Right lobe of liver (tissue), 6 donors: ENCODE measurements around the gene STAT4. TPM values are rescaled to one million over a fixed set of nuclear protein-coding genes. Genes with fewer than 3 reads are reported as not detected.

Experiments
- ATAC-seq, 4 donors: fragments of 200-7000 bp; cut with Tn5 transposase; one replicate each; pipeline ENCODE4 v1.9.1; 2020; ENCODE audit warnings: mild to moderate bottlenecking in 4 of 4, moderate library complexity in 4 of 4
- DNase-seq, 3 donors: peaks; one replicate each; pipeline ENCODE4 v3.0.0-alpha.2; 2020
- H3K27ac ChIP-seq, 3 donors: fragments of 200-600 bp; one replicate each; pipeline ENCODE4 v1.8.0; 2022
- H3K27me3 ChIP-seq, 2 donors: fragments of 200-600 bp; one replicate each; pipeline ENCODE4 v1.8.0; 2022
- H3K36me3 ChIP-seq, 4 donors: fragments of 200-600 bp; sonication (generic) in 1 of 4; one replicate each; pipeline versions ENCODE4 v1.5.1 to v1.8.0; 2017 to 2022; ENCODE audit warnings: control low read depth in 1 of 4
- H3K4me1 ChIP-seq, 4 donors: fragments of 200-600 bp; sonication (generic) in 1 of 4; one replicate each; pipeline versions ENCODE4 v1.5.1 to v1.8.0; 2017 to 2022; ENCODE audit warnings: control low read depth in 1 of 4
- H3K4me3 ChIP-seq, 3 donors: fragments of 200-600 bp; one replicate each; pipeline ENCODE4 v1.8.0; 2022
- H3K9me3 ChIP-seq, 4 donors: fragments of 200-600 bp; sonication (generic) in 1 of 4; one replicate each; pipeline versions ENCODE4 v1.5.1 to v1.8.0; 2017 to 2022; ENCODE audit warnings: control low read depth in 1 of 4
- POLR2A ChIP-seq: fragments of 450-650 bp; IDR thresholded peaks from one replicate; pipeline ENCODE4 v1.6.1; 2017; ENCODE audit warnings: antibody characterized with exemption, mild to moderate bottlenecking
- WGBS: methylation state at CpG from one replicate; pipeline ENCODE4 v1.1.6; 2018; ENCODE audit warnings: low coverage, low lambda C conversion rate; ENCODE audit not compliant: insufficient coverage; ENCODE audit errors: missing lambda C conversion rate; 5-methylcytosine and 5-hydroxymethylcytosine counted together
- intact Hi-C, 2 donors: fragments of 100-400 bp; cut with DNase I; formaldehyde crosslinking; loops; one replicate each; pipeline versions ENCODE4 v1.11.2 to v1.14.1; 2022
- total RNA-seq, 6 experiments: library from RNA; depleted of rRNA in 2 of 6; stranded (reverse); fragments of >200 nt in 2 of 6; fragmentation: NEBNext Ultra II Directional in 3 of 6; extraction: Animal tissue kit (Norgen Biotek cat#: 25700) in 3 of 6; gene quantifications; one replicate each; pipeline versions ENCODE4 v1.1.0 to v1.2.4, GENCODE V29; 2016 to 2023
- TF ChIP-seq, protein P1 (sequence below), 4 donors: fragments of 200-600 bp in 3 of 4; fragments of 450-650 bp in 1 of 4; IDR thresholded peaks; one replicate each; pipeline versions ENCODE4 v1.5.1 to v1.8.0; 2016 to 2022; ENCODE audit warnings: antibody characterized with exemption in 4 of 4, mild to moderate bottlenecking in 2 of 4
- donor health status: DM: no; HTN: yes; CAD: no.
- donor health status: DM: no; HTN: no; CAD: no.
- donor health status: DM: no; HTN: no; CAD: no.
- donor health status: DM: no; HTN: yes; CAD: no.
- donor health status: DM: no; HTN: yes; CAD: no.

Gene STAT4
- total RNA-seq, 6 experiments from 2014 or later: 0.90 to 6.1 (median 3.2) TPM

DNA sequence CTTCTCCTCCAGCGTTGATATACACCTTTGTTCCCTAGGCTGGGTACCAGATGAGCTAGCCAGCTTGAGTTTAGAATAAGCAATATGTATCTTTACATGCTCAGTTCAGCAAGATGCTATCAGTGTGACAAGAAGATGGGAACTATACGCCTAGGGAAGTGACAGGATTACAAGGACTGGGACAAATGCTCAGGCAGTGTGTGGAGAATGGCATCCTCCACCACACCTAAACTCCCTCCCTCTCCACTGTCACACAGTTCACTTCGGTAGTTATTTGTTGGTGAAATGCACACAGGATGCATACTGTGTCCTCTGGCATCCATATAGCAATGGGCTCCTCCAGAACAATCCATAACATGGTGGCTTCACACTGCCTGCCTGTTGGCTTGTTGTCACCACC lies 144.5 kb downstream of the STAT4 start:
- Histone ChIP-seq H3K27me3 (no peaks in the 10 kb centered on the region), H3K27ac (no peak overlapping the region), H3K9me3 (no peaks in the 10 kb centered on the region), H3K36me3 (peaks cover 7 to 87% (median 40%) of the 10 kb centered on the region in 4 donors), H3K4me1 (no peaks in the 10 kb centered on the region), H3K4me3 (no peak overlapping the region)
- intact Hi-C loops: no loop called here
- WGBS: 100% methylated on average over 2 of the region's 3 CpGs
- DNase-seq (no peak), ATAC-seq (no peak)
- TF ChIP-seq POLR2A: no peak
- TF ChIP-seq, protein P1, sequence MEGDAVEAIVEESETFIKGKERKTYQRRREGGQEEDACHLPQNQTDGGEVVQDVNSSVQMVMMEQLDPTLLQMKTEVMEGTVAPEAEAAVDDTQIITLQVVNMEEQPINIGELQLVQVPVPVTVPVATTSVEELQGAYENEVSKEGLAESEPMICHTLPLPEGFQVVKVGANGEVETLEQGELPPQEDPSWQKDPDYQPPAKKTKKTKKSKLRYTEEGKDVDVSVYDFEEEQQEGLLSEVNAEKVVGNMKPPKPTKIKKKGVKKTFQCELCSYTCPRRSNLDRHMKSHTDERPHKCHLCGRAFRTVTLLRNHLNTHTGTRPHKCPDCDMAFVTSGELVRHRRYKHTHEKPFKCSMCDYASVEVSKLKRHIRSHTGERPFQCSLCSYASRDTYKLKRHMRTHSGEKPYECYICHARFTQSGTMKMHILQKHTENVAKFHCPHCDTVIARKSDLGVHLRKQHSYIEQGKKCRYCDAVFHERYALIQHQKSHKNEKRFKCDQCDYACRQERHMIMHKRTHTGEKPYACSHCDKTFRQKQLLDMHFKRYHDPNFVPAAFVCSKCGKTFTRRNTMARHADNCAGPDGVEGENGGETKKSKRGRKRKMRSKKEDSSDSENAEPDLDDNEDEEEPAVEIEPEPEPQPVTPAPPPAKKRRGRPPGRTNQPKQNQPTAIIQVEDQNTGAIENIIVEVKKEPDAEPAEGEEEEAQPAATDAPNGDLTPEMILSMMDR (IDR thresholded peaks at IDR 0.05): no peak

GRCh38 chr2:191003405-191004309 lies 147.1 kb downstream of the STAT4 start:
- no peak for ATAC-seq
- 83% methylated on average over 5 of the region's 6 CpGs for WGBS
- TF ChIP-seq, protein P1 (IDR thresholded peaks at IDR 0.05): no peak
- TF ChIP-seq POLR2A: no peak
- no peak overlapping the region for H3K4me3 ChIP-seq
- DNase-seq: no peak
- intact Hi-C loops: no loop called here
- H3K27ac ChIP-seq: no peak overlapping the region
- H3K9me3 ChIP-seq: no peaks in the 10 kb centered on the region
- H3K36me3 ChIP-seq: peaks cover 16 to 100% (median 49%) of the 10 kb centered on the region in 4 donors
- H3K27me3 ChIP-seq: no peaks in the 10 kb centered on the region
- H3K4me1 ChIP-seq: no peaks in the 10 kb centered on the region

DNA sequence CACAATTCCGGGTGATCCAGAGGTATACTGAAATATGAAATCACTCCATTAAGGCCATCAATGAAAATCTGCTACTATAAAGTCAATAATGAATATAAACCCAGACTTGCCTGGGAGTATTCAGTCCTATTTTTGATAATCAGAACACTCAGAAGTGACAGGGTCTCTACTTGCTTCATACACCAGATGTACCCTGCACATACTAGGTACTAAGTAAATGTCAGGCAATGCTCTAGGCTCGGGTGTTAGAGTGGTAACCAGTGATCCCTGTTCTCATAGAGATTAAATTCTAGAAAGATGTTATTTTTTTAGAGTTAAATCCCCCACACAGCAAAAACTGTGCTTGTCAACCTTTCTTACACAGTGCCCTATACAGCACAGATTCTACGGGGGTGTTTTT lies 149.2 kb downstream of the STAT4 start:
- intact Hi-C loops: no loop called here
- DNase-seq (no peak), ATAC-seq (no peak)
- Histone ChIP-seq H3K27me3 (no peaks in the 10 kb centered on the region), H3K27ac (no peak overlapping the region), H3K4me3 (no peak overlapping the region), H3K4me1 (no peaks in the 10 kb centered on the region), H3K36me3 (peaks cover 25 to 100% (median 48%) of the 10 kb centered on the region in 4 donors), H3K9me3 (no peaks in the 10 kb centered on the region)
- 87% methylated on average over 3 of the region's 3 CpGs for WGBS
- TF ChIP-seq, protein P1 (IDR thresholded peaks at IDR 0.05): no peak
- no peak for TF ChIP-seq POLR2A

- Histone ChIP-seq H3K4me1 (no peaks in the 10 kb centered on the region), H3K4me3 (no peak overlapping the region), H3K27me3 (no peaks in the 10 kb centered on the region), H3K9me3 (no peaks in the 10 kb centered on the region), H3K27ac (no peak overlapping the region), H3K36me3 (peaks cover 25 to 100% (median 51%) of the 10 kb centered on the region in 4 donors)
- 65% methylated on average over 2 of the region's 2 CpGs for WGBS
- DNase-seq (no peak), ATAC-seq (no peak)
- TF ChIP-seq, protein P1 (IDR thresholded peaks at IDR 0.05): no peak
- no peak for TF ChIP-seq POLR2A
- intact Hi-C loops: no loop called here
Observed at GRCh38 chr2:191001032-191001431, 149.8 kb downstream of the STAT4 start.
